Kidney glomerular epithelial cell (primary cell): ENCODE results near the gene RNF215.
"Not testable (repeated sequence)": the region's sequence is repeated elsewhere in the genome, so short reads cannot be mapped to it uniquely, and the experiment has no call there.

Experiments used
- DNase-seq: peaks from one replicate; lab custom pipeline; 2025; lab: John Stamatoyannopoulos, UW

RNF215 gene

DNA sequence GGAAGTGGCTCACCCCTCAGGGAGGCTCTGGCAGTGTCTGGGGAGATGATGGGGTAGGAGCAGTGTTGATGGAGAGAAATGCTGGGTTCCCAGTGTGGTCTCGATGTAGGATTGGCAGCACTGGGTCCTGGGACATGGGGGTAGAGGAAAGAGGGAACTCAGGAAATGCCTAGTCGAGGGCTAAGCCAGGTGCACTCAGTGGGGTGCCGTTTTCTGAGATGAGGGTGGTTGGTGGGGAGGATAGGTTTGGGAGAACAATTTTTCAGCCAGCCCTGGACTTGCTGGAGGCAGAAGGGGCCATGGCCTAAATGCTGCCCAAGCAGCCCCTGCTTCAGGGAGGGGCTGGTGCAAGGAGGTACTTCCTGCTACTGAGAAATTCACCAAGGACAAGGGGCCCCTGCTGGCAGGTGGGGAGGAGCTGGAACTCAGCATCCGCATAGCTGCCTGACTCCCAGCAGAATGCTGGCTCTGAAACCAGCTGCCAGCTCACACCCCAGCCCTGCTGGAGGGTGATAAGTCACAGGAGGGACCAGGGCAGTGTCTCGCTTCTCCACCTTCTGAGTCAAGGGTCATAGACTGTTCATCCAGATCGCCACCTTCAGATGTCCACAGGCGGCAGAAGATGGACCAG, 24.4 kb downstream of the RNF215 start:
- no peak for DNase-seq

DNA sequence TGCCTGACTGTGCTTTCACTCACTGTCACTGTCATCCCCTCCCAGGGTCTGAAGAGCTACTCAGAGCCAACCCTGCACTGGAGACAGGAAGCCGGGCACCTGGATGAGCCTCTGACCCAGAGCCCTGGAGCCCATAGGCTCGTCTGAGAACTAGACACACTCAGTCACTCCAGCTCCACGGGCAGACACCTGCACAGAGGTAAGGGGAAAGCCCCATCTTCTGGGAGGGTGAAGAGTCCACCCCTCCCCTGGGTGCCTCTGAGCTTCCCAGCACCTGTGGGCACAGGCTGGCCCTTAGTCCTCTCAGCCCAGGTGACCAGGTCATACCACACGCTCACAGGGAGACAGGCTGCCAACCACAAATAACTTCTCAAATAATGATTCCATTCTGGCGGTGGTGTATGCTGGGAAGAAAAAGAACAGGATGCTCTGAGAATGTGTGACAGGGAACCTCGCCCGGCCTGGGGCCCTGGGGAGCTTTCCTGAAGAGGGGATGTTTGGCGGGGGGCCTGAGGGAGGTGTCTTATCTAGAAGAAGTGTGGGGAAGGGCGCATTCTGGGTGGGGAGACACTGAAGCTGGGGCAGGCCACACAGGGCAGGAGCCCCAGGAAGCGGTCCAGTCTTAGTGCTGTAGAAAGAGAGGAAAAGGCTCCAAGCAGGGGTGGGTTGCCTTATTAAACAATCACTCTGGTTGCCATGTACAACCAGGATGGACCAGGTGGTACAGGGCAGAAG, 25.1 kb downstream of the RNF215 start:
- DNase-seq: no peak

DNA sequence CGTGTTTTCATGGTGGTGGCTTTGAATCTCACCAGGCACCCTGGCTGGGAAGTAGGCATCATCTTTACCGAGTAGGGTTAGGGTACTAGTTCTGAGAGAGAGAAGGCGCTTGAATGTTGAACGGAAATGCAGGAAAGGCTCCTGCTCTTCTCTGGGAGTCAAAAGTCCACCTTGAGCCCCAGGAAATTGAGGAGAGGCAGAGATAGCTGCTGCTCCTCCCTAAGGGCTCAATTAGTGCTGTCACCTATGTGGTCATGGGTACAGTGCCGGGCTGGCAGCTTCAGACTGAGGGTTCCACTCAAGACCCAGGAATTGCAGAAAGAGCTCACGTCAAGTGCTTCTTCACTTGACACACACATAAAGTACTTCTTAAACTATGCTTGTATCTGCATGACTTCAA, 28.7 kb downstream of the RNF215 start:
- no peak for DNase-seq

DNA sequence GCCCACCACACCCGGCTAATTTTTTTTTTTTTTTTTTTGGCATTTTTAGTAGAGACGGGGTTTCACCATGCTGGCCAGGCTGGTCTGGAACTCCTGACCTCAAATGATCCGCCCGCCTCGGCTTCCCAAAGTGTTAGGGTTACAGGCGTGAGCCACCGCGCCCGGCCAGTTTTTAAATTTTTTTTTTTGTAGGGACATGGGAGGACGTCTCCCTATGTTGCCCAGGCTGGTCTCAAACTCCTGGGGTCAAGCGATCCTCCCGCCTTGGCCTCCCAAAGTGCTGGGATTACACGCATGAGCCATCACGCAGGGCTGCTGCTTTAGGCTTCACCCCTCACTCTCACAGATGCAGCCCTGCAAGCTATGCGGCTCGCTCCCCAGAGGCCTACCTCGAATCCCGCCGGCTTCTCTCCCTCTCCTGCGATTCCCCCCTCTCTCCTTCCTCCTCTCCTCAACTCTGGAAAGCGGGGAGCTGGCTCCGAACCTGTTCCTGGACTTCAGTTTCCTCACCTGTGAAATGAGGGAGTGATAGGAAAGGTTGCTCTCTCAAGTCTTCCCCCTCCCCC, 29.5 kb downstream of the RNF215 start:
- no peak for DNase-seq

DNA sequence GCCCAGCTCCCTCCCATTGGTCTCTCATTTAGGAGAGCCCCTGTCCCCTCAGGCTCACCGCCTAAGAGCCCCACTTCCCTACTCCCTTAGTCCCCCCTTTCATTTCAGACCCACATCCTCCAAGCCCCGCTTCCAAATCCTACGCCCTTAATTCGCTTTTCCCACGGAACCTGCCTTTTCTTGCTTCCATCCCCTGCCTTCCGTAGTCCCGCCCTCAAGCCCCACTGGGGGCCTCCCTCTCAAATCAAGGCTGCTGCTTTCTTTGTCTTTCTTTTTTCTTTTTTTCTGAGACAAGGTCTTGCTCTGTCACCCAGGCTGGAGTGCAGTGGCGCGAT, 30.0 kb downstream of the RNF215 start:
- no peak for DNase-seq

DNA sequence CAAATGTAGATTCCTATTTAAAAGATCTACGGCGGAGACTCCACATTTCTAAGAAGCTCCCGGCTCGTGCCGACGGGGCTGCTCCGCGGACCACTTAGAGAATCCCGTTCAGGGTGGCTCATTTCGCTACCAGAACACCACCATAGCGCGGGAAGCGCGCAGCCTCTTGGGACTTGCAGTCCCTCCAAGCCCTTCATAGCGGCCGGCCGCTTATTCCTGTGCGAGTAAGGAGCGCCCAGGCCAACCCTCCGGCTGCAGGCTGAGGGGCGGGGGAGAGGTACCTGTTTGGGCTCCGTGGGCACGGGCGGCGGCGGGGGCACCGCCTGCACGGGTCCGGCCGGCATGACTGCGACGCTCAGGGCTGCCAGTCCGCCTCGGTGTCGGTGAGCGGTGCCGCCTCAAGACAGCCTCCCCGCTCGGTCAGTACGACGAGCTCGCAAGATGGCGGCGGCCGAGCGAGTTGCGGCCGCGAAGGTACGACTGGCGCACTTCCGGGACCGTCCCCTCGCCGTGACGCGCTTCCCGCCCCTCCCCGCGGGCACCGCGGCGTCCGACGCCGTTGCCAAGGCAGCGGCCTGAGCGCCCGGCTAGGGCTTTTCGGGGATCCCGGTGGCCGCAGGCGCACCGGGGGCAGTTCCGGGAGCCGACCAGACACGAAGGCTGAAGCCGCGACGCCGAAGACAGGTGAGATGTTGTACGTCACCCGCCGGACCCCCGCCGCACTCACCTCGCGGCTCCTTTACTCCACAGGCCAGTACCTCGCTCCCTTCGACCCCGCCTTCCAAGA, 30.6 kb downstream of the RNF215 start, which contains the start of the genes CCDC157 and SF3A1:
Gene CCDC157 (plus strand): TSS at position 559 of the 787 bp plus-strand sequence. CDS start 8,994 bp downstream, outside the sequence.
Gene SF3A1 (minus strand): TSS at position 446 of the 787 bp plus-strand sequence. CDS start 102 bp downstream, at position 344.
- DNase-seq: peak; percentile 78

DNA sequence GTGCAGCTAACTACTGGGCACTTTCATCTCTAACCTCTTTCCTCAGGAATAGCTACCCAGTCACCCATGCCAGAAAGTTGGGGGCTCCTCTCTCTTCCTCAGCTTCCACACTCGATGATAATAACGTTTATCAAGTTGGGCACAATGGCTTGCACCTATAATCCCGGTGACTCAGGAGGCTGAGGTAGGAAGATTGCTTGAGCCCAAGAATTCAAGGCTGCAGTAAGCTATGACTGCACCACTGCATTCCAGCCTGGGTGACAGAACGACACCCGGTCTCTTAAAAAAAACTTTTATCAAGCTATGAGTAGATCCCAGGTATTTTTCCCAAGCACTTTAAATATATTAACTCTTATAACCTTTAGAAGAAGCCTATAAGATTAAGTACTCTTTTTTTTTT, 32.6 kb downstream of the RNF215 start:
- DNase-seq: no peak

DNA sequence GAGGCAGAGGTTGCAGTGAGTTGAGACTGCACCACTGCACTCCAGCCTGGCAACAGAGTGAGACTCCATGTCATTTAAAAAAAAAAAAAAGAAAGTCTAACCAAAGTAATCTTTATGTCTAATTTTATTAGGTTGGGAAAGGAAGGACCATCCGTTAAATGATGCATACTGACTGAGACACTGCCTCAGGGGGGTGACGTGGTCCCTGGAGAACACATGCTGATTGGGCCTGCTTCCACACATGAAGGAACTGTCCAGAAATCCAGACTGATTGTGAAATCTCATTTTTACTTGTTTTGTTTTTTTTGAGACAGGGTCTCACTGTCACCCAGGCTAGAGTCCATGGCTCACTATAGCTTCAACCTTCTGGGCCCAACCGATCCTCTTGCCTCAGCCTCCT, 36.0 kb downstream of the RNF215 start:
- DNase-seq: no peak

DNA sequence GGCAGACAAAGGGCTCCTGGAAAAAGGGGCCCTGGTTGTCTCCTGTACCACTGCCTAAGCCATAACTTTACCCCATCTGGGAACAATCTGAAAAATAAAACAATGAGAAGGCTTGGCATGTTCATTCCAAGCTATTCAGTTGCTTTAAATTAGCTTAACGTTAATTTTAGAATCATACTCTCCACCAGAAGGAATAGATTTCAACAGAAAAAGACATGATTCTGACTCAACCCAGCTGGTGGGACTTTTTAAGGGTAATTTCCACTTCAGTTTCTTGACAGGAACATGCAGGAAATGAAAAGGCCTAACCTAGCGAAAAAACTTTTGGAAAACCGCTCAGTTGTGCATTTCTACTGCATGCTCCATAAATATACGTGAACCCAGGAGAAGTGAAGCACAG, 38.4 kb downstream of the RNF215 start:
- DNase-seq: no peak

DNA sequence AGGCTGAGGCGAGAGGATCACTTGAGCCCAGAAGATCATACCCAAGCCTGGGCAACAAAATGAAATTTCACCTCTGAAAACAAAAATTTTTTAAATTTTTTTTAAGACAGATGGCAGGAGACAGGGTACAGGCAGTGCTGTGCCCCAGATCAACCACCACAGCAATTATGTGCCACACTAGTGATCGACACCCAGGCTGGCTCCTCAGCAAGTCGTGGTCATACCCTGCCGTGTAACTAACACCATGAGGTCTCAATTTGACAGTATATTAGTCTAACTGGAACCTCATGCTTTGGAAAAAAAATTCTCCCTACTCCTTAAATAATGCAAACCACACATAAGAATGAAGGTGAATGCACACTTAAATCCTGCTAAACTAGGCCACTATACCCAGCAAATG, 38.8 kb downstream of the RNF215 start:
- DNase-seq: no peak

DNA sequence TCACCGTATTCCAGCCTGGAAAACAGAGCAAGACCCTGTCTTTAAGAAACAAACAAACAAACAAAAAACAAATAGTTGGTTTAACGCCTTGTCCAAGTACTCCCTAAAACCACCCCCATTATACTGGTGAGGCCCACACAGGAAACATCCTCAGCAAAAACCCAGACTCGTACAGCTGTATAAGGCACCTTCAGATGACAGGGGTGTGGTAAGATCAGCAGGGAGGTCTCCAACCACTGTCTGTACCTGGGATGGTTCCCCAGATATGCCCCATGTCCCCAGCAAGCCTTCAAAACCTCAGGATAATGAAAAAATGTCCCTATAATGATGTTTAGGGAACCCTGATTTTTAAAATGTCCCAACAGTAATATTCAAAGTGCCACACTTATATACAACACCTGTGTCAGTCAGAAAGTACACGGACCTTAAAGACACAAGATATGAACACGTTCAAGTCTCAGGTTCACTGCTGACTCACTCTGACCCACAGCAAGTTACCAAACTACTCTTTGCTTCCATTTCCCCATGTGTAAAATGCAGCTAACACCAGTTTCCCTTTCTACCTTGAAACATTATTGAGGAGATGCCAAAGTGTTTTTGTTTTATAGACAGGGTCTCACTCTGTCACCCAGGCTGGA, 39.8 kb downstream of the RNF215 start:
- DNase-seq: no peak

DNA sequence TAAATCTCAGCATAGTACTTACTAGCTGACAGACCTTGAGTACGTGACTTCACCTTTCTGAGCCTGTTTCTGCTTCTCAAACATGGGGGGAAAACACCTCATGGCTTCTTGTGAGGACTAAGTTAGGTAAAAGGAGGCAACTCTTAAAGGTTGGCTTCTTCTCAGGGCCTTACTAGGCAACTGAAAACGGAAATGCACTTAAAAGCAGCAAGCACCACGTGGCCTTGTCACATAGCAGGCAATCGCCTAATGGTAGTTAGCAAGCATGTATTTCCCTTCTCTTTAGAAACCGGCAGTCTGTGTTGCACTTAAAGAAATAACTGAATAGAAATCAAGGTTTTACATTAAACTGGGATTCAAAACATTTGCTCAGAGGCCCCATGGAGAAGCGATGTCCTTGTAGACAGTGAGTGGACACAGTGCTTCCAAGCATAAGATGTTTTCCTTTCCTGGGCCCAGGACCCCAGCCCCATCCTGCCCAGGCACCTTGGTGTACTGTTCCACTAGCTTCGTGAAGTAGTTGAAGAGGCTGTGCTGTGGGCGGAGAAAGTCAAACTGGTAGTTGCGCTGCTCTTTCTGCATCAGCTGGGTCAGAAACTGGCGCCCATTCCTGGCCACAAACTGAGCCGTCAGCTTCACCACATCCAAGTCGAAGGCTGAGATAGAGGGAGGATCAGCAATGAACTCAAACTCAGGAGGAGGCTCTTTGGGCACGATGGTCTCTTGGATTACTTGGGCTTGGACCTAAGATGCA, 42.6 kb downstream of the RNF215 start:
- DNase-seq: no peak

DNA sequence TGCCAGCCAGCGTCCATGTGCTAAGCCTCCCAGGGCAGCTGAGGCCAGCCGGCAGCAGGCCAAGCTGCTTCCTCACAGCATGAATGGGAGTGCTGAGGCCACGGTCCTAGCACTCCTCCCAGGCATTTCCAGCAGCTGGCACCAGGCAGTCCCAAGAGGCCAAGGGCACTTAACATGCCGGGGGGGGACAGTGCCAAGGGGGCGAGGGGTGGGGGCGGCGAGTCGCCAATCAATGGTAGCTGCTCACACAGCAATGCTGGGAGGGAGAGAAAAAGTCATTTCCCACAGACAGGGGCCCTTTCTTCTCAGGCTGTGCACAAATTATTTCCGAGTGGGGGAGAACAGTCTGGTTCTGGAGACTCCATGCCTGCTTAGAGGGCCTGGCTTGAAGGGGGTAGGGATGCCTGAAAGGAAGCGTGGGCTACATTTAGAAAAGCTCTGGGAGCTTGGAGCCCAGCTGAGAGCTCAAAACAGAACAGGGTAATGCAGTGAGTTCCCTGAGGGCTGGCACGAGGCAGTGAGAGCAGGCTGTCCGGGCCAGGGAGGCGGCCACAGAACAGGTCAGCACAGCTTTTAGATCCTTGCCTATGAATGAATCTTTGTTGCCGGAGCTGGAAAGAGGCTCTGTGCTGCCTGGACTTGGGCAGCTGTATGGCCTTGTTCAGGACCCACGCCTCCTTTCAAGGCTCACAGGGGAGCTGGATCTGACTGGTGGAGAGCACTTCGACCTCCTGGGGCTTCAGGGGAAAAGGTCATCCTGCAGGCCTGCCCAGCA, 46.1 kb downstream of the RNF215 start:
- no peak for DNase-seq

DNA sequence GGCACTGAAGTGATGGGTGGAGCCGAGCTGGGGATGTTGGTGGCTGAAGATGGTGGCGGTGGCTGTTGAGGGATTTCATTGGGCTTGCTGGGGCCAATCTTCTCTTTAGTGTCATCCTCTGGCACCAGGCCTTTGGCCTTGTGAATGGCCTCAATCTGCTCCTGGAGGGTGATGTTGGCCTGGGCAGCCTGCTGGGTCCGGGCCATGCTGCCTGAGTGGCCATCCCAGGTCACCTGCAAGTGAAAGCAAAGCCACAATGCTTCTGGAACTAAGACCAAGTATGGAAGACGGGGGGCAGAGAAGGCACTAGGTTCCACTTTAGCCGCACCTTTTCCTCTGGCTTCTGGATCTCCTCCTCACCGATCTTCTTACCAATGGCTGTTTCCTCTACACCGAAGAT, 48.4 kb downstream of the RNF215 start:
- DNase-seq: no peak

DNA sequence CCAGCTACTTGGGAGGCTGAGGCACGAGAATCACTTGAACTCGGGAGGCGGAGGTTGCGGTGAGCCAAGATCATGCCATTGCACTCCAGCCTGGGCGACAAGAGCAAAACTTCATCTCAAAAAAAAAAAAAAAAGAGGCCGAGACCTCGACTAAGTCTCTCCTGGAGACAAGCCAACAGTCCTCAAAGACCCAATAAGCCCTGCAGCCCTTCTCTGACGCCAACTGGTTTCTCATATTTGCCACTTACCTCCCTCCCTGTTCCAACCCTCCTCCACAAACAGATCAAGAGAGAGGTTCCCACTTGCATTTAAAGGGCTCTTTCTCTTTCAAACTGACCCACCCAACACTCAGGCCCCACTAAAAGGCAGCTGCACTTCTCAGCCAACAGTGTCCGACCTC, 48.9 kb downstream of the RNF215 start:
- DNase-seq: not testable (repeated sequence)

DNA sequence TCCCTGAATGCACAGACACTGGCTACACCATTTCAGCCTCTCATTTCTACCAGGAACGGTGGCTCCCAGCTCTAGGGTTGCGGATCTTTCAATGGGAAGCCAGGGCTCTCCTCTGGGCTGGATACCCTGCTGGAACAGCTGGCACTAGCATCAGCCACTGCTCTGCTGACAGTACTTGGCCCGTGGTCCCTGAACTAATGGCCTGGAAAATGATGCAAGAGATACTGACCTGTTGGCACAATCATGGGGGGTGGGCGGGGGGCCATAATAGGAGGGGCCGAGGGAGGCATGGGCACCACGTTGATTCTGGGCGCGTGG, 49.8 kb downstream of the RNF215 start:
- DNase-seq: no peak

DNA sequence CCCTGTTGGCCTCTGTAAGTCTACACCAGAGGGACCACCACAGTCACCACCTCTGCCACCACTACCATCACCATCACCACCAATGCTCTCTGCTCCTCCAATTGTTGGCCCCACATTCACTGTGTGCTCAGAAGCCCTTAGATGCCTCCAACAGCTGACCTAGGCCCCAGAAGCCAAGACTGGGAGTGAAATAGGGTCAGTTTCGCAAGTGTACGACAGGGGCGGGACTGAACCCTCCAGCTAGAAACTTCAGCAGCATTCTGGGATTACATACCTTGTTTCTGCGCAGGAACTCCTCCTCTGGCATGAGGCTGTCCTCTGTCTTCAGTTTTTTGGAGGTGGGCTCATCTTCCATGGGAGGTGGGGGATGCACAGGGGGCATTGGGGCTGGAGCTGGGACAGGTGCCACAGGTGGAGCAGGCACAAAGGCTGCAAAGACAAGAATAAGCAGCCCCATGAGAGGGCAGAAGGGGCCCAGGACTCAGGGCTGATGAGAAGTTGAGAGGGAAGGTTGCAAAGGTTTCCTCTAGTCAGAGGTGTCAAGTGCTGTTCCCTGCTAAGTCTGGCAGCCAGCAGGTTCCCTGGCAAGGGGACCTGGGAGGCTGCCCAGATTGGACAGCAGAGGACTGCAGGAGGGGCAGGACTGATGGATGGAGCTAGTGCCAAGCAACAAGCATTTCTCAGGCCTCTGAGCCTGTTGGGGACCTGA, 50.3 kb downstream of the RNF215 start:
- DNase-seq: no peak

DNA sequence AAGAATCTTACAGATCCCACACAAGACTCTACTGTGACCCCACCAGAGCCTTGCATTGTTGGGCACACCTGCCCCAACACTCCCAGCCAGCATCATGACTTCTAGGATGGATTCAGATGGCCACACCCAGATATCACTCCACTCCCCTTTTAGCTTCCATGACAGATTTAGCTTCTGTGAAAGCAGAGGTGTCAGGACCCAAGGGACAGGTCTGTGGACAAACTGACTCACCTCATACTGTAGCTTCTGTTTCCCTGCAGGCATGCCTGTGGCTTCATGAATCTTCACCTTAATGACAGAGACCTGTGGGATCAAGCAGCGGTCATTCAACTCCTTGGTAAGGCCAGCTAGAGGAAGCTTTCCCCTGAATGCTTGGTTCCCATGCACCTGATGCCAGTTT, 52.0 kb downstream of the RNF215 start:
- no peak for DNase-seq

DNA sequence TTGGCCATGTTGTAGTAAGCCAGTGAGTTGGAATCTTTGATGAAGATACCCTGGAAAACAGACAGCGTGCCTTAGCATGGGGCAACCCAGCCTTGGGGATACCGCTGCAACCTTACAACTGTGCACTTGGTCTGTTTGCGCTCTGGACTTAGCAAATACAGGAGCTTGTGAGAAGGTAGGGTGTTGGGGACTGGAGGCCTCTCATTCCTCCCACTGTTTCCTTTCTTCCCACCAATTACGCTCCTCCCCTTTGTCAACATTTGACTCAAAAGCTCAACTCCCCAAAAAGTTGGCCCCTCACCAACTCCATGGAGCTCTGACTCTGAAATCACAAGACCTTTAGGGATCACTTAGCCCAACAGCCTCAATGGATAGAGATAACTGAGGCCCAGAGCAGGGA, 52.6 kb downstream of the RNF215 start:
- DNase-seq: no peak

DNA sequence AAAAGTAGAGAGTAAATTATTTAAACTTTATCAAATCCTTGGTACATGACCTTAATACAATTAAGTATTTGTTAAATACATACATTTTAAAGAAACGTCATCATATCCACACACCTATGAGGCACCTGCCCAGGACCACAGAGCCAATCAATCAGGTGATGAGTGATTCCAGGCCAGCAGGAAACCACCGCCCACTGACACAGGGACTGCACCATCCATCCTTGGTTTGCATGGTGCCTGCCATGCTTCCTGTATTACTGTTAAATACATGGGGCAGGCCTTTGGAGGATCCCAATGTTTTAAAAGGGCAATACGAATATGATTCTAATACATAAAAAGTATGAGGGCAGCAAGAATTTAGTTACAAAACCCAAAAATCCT, 53.5 kb downstream of the RNF215 start:
- no peak for DNase-seq
